Measurements from ENCODE around the gene SCML2. TPM values are rescaled to one million over a fixed set of nuclear protein-coding genes. Genes with fewer than 3 reads are reported as not detected.
"Not testable (repeated sequence)": the region's sequence is repeated elsewhere in the genome, so short reads cannot be mapped to it uniquely, and the experiment has no call there.

SCML2 gene
- total RNA-seq, result 7.4 TPM

- peak; percentile 17 for DNase-seq
These were observed at the start of gene SCML2 for GRCh38 chrX:18354369-18355223. Gene SCML2 (minus strand): TSS chrX:18354688. CDS start chrX:18334071, 20,617 bp downstream.

GRCh38 chrX:18401848-18402213 is 47.3 kb upstream of the SCML2 start:
- no peak for DNase-seq

- DNase-seq, result no peak
These were observed 40.0 kb upstream of the SCML2 start for GRCh38 chrX:18394477-18394876.

GRCh38 chrX:18390941-18391538 is 36.6 kb upstream of the SCML2 start:
- DNase-seq, result peak; percentile 33

- no peak for DNase-seq
These were observed 35.5 kb upstream of the SCML2 start for GRCh38 chrX:18389966-18390365.

GRCh38 chrX:18377796-18378195 is 23.3 kb upstream of the SCML2 start:
- no peak for DNase-seq

- not testable (repeated sequence) for DNase-seq
These were observed 20.8 kb upstream of the SCML2 start for GRCh38 chrX:18375131-18375805.

GRCh38 chrX:18369096-18369495 is 14.6 kb upstream of the SCML2 start:
- not testable (repeated sequence) for DNase-seq

GRCh38 chrX:18368402-18368801 is 13.9 kb upstream of the SCML2 start:
- DNase-seq, result no peak

GRCh38 chrX:18360867-18361266 is 6.4 kb upstream of the SCML2 start:
- DNase-seq, result no peak

- no peak for DNase-seq
These were observed 538 bp downstream of the SCML2 start for GRCh38 chrX:18353931-18354368.

- no peak for DNase-seq
These were observed 2.7 kb downstream of the SCML2 start for GRCh38 chrX:18351784-18352183.

- no peak for DNase-seq
These were observed 6.4 kb downstream of the SCML2 start for GRCh38 chrX:18348047-18348446.

GRCh38 chrX:18309401-18309800 is 45.1 kb downstream of the SCML2 start:
- no peak for DNase-seq

- DNase-seq, result no peak
These were observed 57.2 kb downstream of the SCML2 start for GRCh38 chrX:18297251-18297650.

- no peak for DNase-seq
These were observed 59.6 kb downstream of the SCML2 start for GRCh38 chrX:18294893-18295292.

GRCh38 chrX:18291006-18291545 is 63.4 kb downstream of the SCML2 start:
- DNase-seq, result peak; percentile 3

GRCh38 chrX:18290200-18290599 is 64.3 kb downstream of the SCML2 start:
- no peak for DNase-seq

- no peak for DNase-seq
These were observed 65.8 kb downstream of the SCML2 start for GRCh38 chrX:18288716-18289115.

- DNase-seq, result no peak
These were observed 68.1 kb downstream of the SCML2 start for GRCh38 chrX:18286322-18286831.

- DNase-seq, result no peak
These were observed 76.0 kb downstream of the SCML2 start for GRCh38 chrX:18278449-18278848.

- no peak for DNase-seq
These were observed 82.3 kb downstream of the SCML2 start for GRCh38 chrX:18272222-18272621.

- no peak for DNase-seq
These were observed 82.8 kb downstream of the SCML2 start for GRCh38 chrX:18271725-18272124.

Data from skin of body (tissue), 2 donors.